ENCODE data around the gene PSMG4. TPM values are rescaled to one million over a fixed set of nuclear protein-coding genes. Genes with fewer than 3 reads are reported as not detected.

PSMG4 gene
- total RNA-seq, 1 donor from 2014 or later = 16.9 TPM

- Histone ChIP-seq H3K27ac (no peak overlapping the region), H3K4me3 (no peak overlapping the region), H3K36me3 (no peaks in the 10 kb centered on the region), H3K9me3 (no peaks in the 10 kb centered on the region), H3K4me1 (no peaks in the 10 kb centered on the region), H3K27me3 (peaks cover 5% of the 10 kb centered on the region)
- intact Hi-C loops (cut with DNase I) = no loop called here
- DNase-seq (no peak), ATAC-seq (no peak)
- TF ChIP-seq CTCF (IDR thresholded peaks at IDR 0.05) = no peak
Measured at GRCh38 chr6:3213334-3213695, 45.4 kb upstream of the PSMG4 start.

DNA sequence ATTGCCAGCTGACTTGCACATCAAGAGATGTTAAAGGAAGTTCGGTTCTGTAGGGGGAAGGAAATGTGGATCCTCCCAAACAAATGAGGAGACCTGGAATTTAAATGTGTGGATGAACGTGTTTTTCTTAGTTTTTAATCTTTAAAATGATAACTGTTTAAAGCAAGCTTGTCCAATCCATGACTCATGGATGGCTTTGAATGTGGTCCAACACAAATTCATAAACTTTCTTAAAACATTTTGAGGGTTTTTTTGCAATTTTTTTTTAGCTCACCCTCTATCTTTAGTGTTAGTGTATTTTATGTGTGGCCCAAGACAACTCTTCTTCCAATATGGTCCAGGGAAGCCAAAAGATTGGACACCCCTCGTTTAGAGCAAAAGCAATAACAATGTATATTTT is 43.8 kb upstream of the PSMG4 start:
- no peaks in the 10 kb centered on the region for H3K36me3 ChIP-seq
- H3K4me1 ChIP-seq = no peaks in the 10 kb centered on the region
- peaks cover 6% of the 10 kb centered on the region for H3K27me3 ChIP-seq
- intact Hi-C loops (cut with DNase I) = no loop called here
- no peak for TF ChIP-seq CTCF (IDR thresholded peaks at IDR 0.05)
- no peak for ATAC-seq
- DNase-seq = no peak
- no peaks in the 10 kb centered on the region for H3K9me3 ChIP-seq
- no peak overlapping the region for H3K4me3 ChIP-seq
- H3K27ac ChIP-seq = no peak overlapping the region

- H3K4me1 ChIP-seq = no peaks in the 10 kb centered on the region
- no peak overlapping the region for H3K4me3 ChIP-seq
- no peaks in the 10 kb centered on the region for H3K36me3 ChIP-seq
- no peak for TF ChIP-seq CTCF (IDR thresholded peaks at IDR 0.05)
- peaks cover 8% of the 10 kb centered on the region for H3K27me3 ChIP-seq
- no peaks in the 10 kb centered on the region for H3K9me3 ChIP-seq
- ATAC-seq (no peak), DNase-seq (no peak)
- intact Hi-C loops (cut with DNase I) = no loop called here
- H3K27ac ChIP-seq = no peak overlapping the region
Measured at GRCh38 chr6:3217286-3217685, 41.5 kb upstream of the PSMG4 start.

DNA sequence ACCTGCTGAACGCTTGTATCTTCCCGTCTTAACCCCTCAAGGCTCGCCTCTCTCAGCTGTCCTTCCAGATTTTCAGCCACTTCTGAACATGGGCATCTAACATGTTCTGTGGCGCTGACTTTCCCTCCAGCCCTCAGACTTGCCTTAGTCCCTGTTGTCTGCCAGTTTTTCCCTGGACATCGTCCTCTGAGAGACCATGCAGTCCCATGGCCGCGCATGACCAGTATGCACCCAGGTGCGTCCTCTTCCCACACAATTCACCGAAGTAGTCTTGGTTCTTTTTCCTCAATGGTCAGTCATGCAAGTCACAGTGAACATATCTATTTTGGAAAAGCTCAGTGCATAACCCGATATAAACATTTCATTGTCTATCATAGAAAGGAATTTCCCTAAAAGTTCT is 40.5 kb upstream of the PSMG4 start:
- DNase-seq (no peak), ATAC-seq (no peak)
- TF ChIP-seq CTCF (IDR thresholded peaks at IDR 0.05) = no peak
- Histone ChIP-seq H3K4me3 (no peak overlapping the region), H3K27ac (no peak overlapping the region), H3K36me3 (no peaks in the 10 kb centered on the region), H3K27me3 (peaks cover 8% of the 10 kb centered on the region), H3K9me3 (no peaks in the 10 kb centered on the region), H3K4me1 (no peaks in the 10 kb centered on the region)
- intact Hi-C loops (cut with DNase I) = no loop called here

GRCh38 chr6:3220366-3220765 is 38.4 kb upstream of the PSMG4 start:
- Histone ChIP-seq H3K4me1 (no peaks in the 10 kb centered on the region), H3K9me3 (no peaks in the 10 kb centered on the region), H3K27me3 (peaks cover 8% of the 10 kb centered on the region), H3K36me3 (no peaks in the 10 kb centered on the region), H3K4me3 (no peak overlapping the region), H3K27ac (no peak overlapping the region)
- no peak for DNase-seq
- no peak for TF ChIP-seq CTCF (IDR thresholded peaks at IDR 0.05)
- intact Hi-C loops (cut with DNase I) = no loop called here
- ATAC-seq = no peak

GRCh38 chr6:3221578-3221977 is 37.2 kb upstream of the PSMG4 start:
- no peaks in the 10 kb centered on the region for H3K36me3 ChIP-seq
- peaks cover 12% of the 10 kb centered on the region for H3K27me3 ChIP-seq
- peaks cover under 1% of the 10 kb centered on the region for H3K4me1 ChIP-seq
- no peak for DNase-seq
- intact Hi-C loops (cut with DNase I) = no loop called here
- no peak overlapping the region for H3K4me3 ChIP-seq
- no peaks in the 10 kb centered on the region for H3K9me3 ChIP-seq
- ATAC-seq = no peak
- no peak overlapping the region for H3K27ac ChIP-seq
- no peak for TF ChIP-seq CTCF (IDR thresholded peaks at IDR 0.05)
